Testis (tissue), 2 donors: Measurements from ENCODE around the gene COQ8B.

Experiments used
- CTCF ChIP-seq, 3 experiments: fragments of 450-650 bp in 2 of 3; fragments of 200-600 bp in 1 of 3; sonication (generic) in 1 of 3; IDR thresholded peaks; one replicate each; pipeline ENCODE4 v1.5.1; 2016 to 2019; ENCODE audit warnings: antibody characterized with exemption in 3 of 3, mild to moderate bottlenecking in 2 of 3, moderate library complexity in 1 of 3
- POLR2A ChIP-seq: fragments of 450-650 bp; IDR thresholded peaks from one replicate; pipeline ENCODE4 v1.6.1; 2017; ENCODE audit warnings: antibody characterized with exemption, mild to moderate bottlenecking, moderate library complexity

- TF ChIP-seq CTCF (IDR thresholded peaks at IDR 0.05) (no peak), POLR2A (no peak)
Observed at GRCh38 chr19:40759352-40759751, 42.7 kb upstream of the COQ8B start.
